Liver (tissue), 3 donors: Measurements from ENCODE around the gene NEB.
"Not testable (repeated sequence)": the region's sequence is repeated elsewhere in the genome, so short reads cannot be mapped to it uniquely, and the experiment has no call there.

ENCODE experiments used
- CTCF ChIP-seq: fragments of 150-350 bp; IDR thresholded peaks from 2 replicates; pipeline ENCODE4 v1.5.1; 2017; ENCODE audit warnings: improper control_type of control experiment, low read depth, low read length; ENCODE audit not compliant: missing input control
- GABPA ChIP-seq, 2 donors: IDR thresholded peaks in 1 of 2; conservative IDR thresholded peaks in 1 of 2; 2 replicates each; pipeline ENCODE4 v1.6.1; 2016; ENCODE audit warnings: antibody characterized with exemption in 2 of 2, mild to moderate bottlenecking in 1 of 2, moderate library complexity in 1 of 2
- JUND ChIP-seq, 2 donors: IDR thresholded peaks; 2 replicates each; pipeline ENCODE4 v1.6.1; 2016; ENCODE audit warnings: antibody characterized with exemption in 2 of 2
- RAD21 ChIP-seq, 2 donors: IDR thresholded peaks; 2 replicates each; pipeline ENCODE4 v1.6.1; 2016; ENCODE audit warnings: antibody characterized with exemption in 2 of 2, mild to moderate bottlenecking in 2 of 2
- REST ChIP-seq: IDR thresholded peaks from 2 replicates; pipeline ENCODE4 v1.6.1; 2016; ENCODE audit warnings: antibody characterized with exemption, mild to moderate bottlenecking
- SP1 ChIP-seq: IDR thresholded peaks from 2 replicates; pipeline ENCODE4 v1.6.1; 2018; ENCODE audit warnings: antibody characterized with exemption, mild to moderate bottlenecking
- YY1 ChIP-seq: IDR thresholded peaks from 2 replicates; pipeline ENCODE4 v1.6.1; 2016; ENCODE audit warnings: antibody characterized with exemption, mild to moderate bottlenecking
- donor health status: healthy.
- donor health status: healthy.

- not testable (repeated sequence) for TF ChIP-seq CTCF; GABPA (IDR thresholded peaks at IDR 0.05 in 1 of 2, conservative IDR thresholded peaks at IDR 0.05 in 1 of 2); JUND (IDR thresholded peaks at IDR 0.05); REST; YY1; SP1; RAD21 (IDR thresholded peaks at IDR 0.05)
Observed at GRCh38 chr2:151745261-151745660, 11.0 kb upstream of the NEB start.
